ENCODE data around the gene TMEM108. TPM values are rescaled to one million over a fixed set of nuclear protein-coding genes. Genes with fewer than 3 reads are reported as not detected.
"Not testable (repeated sequence)": the region's sequence is repeated elsewhere in the genome, so short reads cannot be mapped to it uniquely, and the experiment has no call there.

Gene TMEM108
- total RNA-seq (2.3 TPM), polyA plus RNA-seq (23.8 TPM)

GRCh38 chr3:133038089-133038730, at the start of gene TMEM108:
Gene TMEM108 (plus strand): TSS chr3:133038391.
- no peaks in the 10 kb centered on the region for H3K36me3 ChIP-seq (ENCODE audit: insufficient read depth)
- H3K4me3 ChIP-seq (ENCODE audit: low read depth, low read length): peak within 1 kb of the TSS; percentile 43
- peak; percentile 55 for DNase-seq (ENCODE audit: extremely low spot score)
- H3K27ac ChIP-seq (ENCODE audit: low read depth): no peak within 1 kb of the TSS
- H3K4me1 ChIP-seq (ENCODE audit: insufficient read depth): no peaks in the 10 kb centered on the region
- under 1% methylated on average over 57 of the region's 57 CpGs for WGBS

GRCh38 chr3:132995971-132996370, 42.2 kb upstream of the TMEM108 start:
- no peak overlapping the region for H3K27ac ChIP-seq (ENCODE audit: low read depth)
- 85% methylated on average over 1 of the region's 1 CpG for WGBS
- DNase-seq (ENCODE audit: extremely low spot score): no peak
- H3K4me1 ChIP-seq (ENCODE audit: insufficient read depth): no peaks in the 10 kb centered on the region
- H3K36me3 ChIP-seq (ENCODE audit: insufficient read depth): no peaks in the 10 kb centered on the region
- no peak overlapping the region for H3K4me3 ChIP-seq (ENCODE audit: low read depth, low read length)

GRCh38 chr3:132997404-132998185, 40.6 kb upstream of the TMEM108 start:
- Histone ChIP-seq H3K36me3 (ENCODE audit: insufficient read depth) (no peaks in the 10 kb centered on the region), H3K4me3 (ENCODE audit: low read depth, low read length) (no peak overlapping the region), H3K27ac (ENCODE audit: low read depth) (no peak overlapping the region), H3K4me1 (ENCODE audit: insufficient read depth) (no peaks in the 10 kb centered on the region)
- 95% methylated on average over 2 of the region's 2 CpGs for WGBS
- DNase-seq (ENCODE audit: extremely low spot score): no peak

- DNase-seq (ENCODE audit: extremely low spot score); H3K27ac ChIP-seq (ENCODE audit: low read depth); H3K36me3 ChIP-seq (ENCODE audit: insufficient read depth); H3K4me3 ChIP-seq (ENCODE audit: low read depth, low read length); H3K4me1 ChIP-seq (ENCODE audit: insufficient read depth): not testable (repeated sequence)
- WGBS: 93% methylated on average over 8 of the region's 9 CpGs
Observed at GRCh38 chr3:133005032-133005431, 33.2 kb upstream of the TMEM108 start.

- DNase-seq (ENCODE audit: extremely low spot score): no peak
- Histone ChIP-seq H3K27ac (ENCODE audit: low read depth) (no peak overlapping the region), H3K4me1 (ENCODE audit: insufficient read depth) (no peaks in the 10 kb centered on the region), H3K4me3 (ENCODE audit: low read depth, low read length) (no peak overlapping the region), H3K36me3 (ENCODE audit: insufficient read depth) (no peaks in the 10 kb centered on the region)
- 87% methylated on average over 2 of the region's 2 CpGs for WGBS
Observed at GRCh38 chr3:133007601-133008000, 30.6 kb upstream of the TMEM108 start.

GRCh38 chr3:133014325-133014724, 23.9 kb upstream of the TMEM108 start:
- DNase-seq (ENCODE audit: extremely low spot score): no peak
- no peak overlapping the region for H3K4me3 ChIP-seq (ENCODE audit: low read depth, low read length)
- H3K4me1 ChIP-seq (ENCODE audit: insufficient read depth): no peaks in the 10 kb centered on the region
- WGBS: 96% methylated on average over 3 of the region's 3 CpGs
- H3K36me3 ChIP-seq (ENCODE audit: insufficient read depth): no peaks in the 10 kb centered on the region
- no peak overlapping the region for H3K27ac ChIP-seq (ENCODE audit: low read depth)

GRCh38 chr3:133015573-133015972, 22.6 kb upstream of the TMEM108 start:
- DNase-seq (ENCODE audit: extremely low spot score); H3K4me1 ChIP-seq (ENCODE audit: insufficient read depth); H3K4me3 ChIP-seq (ENCODE audit: low read depth, low read length); H3K36me3 ChIP-seq (ENCODE audit: insufficient read depth); H3K27ac ChIP-seq (ENCODE audit: low read depth): not testable (repeated sequence)
- whole genome bisulfite sequencing: 67% methylated on average over 5 of the region's 5 CpGs

- Histone ChIP-seq H3K4me3 (ENCODE audit: low read depth, low read length) (no peak overlapping the region), H3K27ac (ENCODE audit: low read depth) (no peak overlapping the region), H3K36me3 (ENCODE audit: insufficient read depth) (no peaks in the 10 kb centered on the region), H3K4me1 (ENCODE audit: insufficient read depth) (no peaks in the 10 kb centered on the region)
- DNase-seq (ENCODE audit: extremely low spot score): peak; percentile 33
- WGBS: 2% methylated on average over 1 of the region's 1 CpG
Observed at GRCh38 chr3:133016838-133017309, 21.3 kb upstream of the TMEM108 start.

- no peaks in the 10 kb centered on the region for H3K4me1 ChIP-seq (ENCODE audit: insufficient read depth)
- H3K4me3 ChIP-seq (ENCODE audit: low read depth, low read length): no peak overlapping the region
- WGBS: 88% methylated on average over 3 of the region's 3 CpGs
- no peak overlapping the region for H3K27ac ChIP-seq (ENCODE audit: low read depth)
- DNase-seq (ENCODE audit: extremely low spot score): no peak
- no peaks in the 10 kb centered on the region for H3K36me3 ChIP-seq (ENCODE audit: insufficient read depth)
Observed at GRCh38 chr3:133018921-133019320, 19.3 kb upstream of the TMEM108 start.

GRCh38 chr3:133021206-133021605, 17.0 kb upstream of the TMEM108 start:
- H3K4me1 ChIP-seq (ENCODE audit: insufficient read depth): no peaks in the 10 kb centered on the region
- no peaks in the 10 kb centered on the region for H3K36me3 ChIP-seq (ENCODE audit: insufficient read depth)
- 96% methylated on average over 2 of the region's 2 CpGs for WGBS
- H3K27ac ChIP-seq (ENCODE audit: low read depth): no peak overlapping the region
- no peak overlapping the region for H3K4me3 ChIP-seq (ENCODE audit: low read depth, low read length)
- DNase-seq (ENCODE audit: extremely low spot score): no peak

- WGBS: 99% methylated on average over 1 of the region's 1 CpG
Observed at GRCh38 chr3:133023362-133023761, 14.8 kb upstream of the TMEM108 start.

GRCh38 chr3:133025546-133025945, 12.6 kb upstream of the TMEM108 start:
- Histone ChIP-seq H3K27ac (ENCODE audit: low read depth) (no peak overlapping the region), H3K36me3 (ENCODE audit: insufficient read depth) (no peaks in the 10 kb centered on the region), H3K4me1 (ENCODE audit: insufficient read depth) (no peaks in the 10 kb centered on the region), H3K4me3 (ENCODE audit: low read depth, low read length) (no peak overlapping the region)
- no peak for DNase-seq (ENCODE audit: extremely low spot score)
- 70% methylated on average over 3 of the region's 3 CpGs for WGBS

More at GRCh38 chr3:133023362-133023761, 14.8 kb upstream of the TMEM108 start:
- Histone ChIP-seq H3K27ac (ENCODE audit: low read depth) (no peak overlapping the region), H3K36me3 (ENCODE audit: insufficient read depth) (no peaks in the 10 kb centered on the region), H3K4me1 (ENCODE audit: insufficient read depth) (no peaks in the 10 kb centered on the region), H3K4me3 (ENCODE audit: low read depth, low read length) (no peak overlapping the region)
- DNase-seq (ENCODE audit: extremely low spot score): no peak

- Histone ChIP-seq H3K4me1 (ENCODE audit: insufficient read depth) (no peaks in the 10 kb centered on the region), H3K36me3 (ENCODE audit: insufficient read depth) (no peaks in the 10 kb centered on the region), H3K4me3 (ENCODE audit: low read depth, low read length) (no peak overlapping the region), H3K27ac (ENCODE audit: low read depth) (no peak overlapping the region)
- DNase-seq (ENCODE audit: extremely low spot score): no peak
- WGBS: 72% methylated on average over 3 of the region's 3 CpGs
Observed at GRCh38 chr3:133032301-133032700, 5.9 kb upstream of the TMEM108 start.

GRCh38 chr3:133037436-133037835, 755 bp upstream of the TMEM108 start:
- no peak for DNase-seq (ENCODE audit: extremely low spot score)
- WGBS: 75% methylated on average over 9 of the region's 9 CpGs

More at GRCh38 chr3:133037436-133037835, 755 bp upstream of the TMEM108 start:
- no peaks in the 10 kb centered on the region for H3K4me1 ChIP-seq (ENCODE audit: insufficient read depth)
- no peak overlapping the region for H3K4me3 ChIP-seq (ENCODE audit: low read depth, low read length)
- H3K36me3 ChIP-seq (ENCODE audit: insufficient read depth): no peaks in the 10 kb centered on the region
- H3K27ac ChIP-seq (ENCODE audit: low read depth): no peak overlapping the region

Measured in urinary bladder (tissue), 4 donors.